Loucy (cell line): ENCODE data around the gene BCAP31.

Experiments used
- EZH2phosphoT487 ChIP-seq: fragments of 200-600 bp; IDR thresholded peaks from 2 replicates; pipeline ENCODE4 v1.6.1; 2018; ENCODE audit warnings: antibody characterized with exemption, mild to moderate bottlenecking, moderate library complexity, borderline replicate concordance
- TF ChIP-seq, protein P1 (sequence below): fragments of 200-600 bp; sonication (generic); conservative IDR thresholded peaks from 2 replicates; pipeline ENCODE4 v1.5.1; 2014; ENCODE audit warnings: mild to moderate bottlenecking, antibody characterized with exemption, low read length

DNA sequence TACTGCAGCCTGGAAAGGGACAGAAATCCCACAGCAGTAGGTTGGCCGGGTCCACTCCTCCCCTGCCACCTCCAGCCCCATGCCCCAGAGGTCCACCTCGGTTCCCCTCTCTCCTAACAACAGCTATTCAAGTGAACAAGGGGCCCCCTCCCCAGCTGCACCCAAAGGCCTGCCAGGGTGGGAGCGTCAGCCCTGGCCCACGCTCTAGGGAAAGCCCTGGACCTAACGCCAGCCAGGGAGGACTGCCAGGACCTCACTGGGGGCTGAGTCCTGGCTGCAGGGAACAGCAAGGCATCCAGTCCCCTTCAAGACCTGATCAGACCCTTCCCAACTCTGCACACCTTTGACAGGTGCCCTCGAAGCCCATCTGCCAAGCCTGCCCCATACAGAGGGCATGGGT, 23.2 kb downstream of the BCAP31 start:
- TF ChIP-seq, protein P1, sequence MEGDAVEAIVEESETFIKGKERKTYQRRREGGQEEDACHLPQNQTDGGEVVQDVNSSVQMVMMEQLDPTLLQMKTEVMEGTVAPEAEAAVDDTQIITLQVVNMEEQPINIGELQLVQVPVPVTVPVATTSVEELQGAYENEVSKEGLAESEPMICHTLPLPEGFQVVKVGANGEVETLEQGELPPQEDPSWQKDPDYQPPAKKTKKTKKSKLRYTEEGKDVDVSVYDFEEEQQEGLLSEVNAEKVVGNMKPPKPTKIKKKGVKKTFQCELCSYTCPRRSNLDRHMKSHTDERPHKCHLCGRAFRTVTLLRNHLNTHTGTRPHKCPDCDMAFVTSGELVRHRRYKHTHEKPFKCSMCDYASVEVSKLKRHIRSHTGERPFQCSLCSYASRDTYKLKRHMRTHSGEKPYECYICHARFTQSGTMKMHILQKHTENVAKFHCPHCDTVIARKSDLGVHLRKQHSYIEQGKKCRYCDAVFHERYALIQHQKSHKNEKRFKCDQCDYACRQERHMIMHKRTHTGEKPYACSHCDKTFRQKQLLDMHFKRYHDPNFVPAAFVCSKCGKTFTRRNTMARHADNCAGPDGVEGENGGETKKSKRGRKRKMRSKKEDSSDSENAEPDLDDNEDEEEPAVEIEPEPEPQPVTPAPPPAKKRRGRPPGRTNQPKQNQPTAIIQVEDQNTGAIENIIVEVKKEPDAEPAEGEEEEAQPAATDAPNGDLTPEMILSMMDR, result no peak
- TF ChIP-seq EZH2phosphoT487, result no peak
